Retinal pigment epithelial cell (primary cell): ENCODE results near the gene ABHD17C.

ENCODE experiments used
- DNase-seq: peaks from one replicate; pipeline ENCODE4 v3.0.0-alpha.2; 2010; ENCODE audit warnings: low read depth
- H3K4me3 ChIP-seq: 2 replicates; pipeline ENCODE4 v1.5.1; 2011; ENCODE audit warnings: mild to moderate bottlenecking, low read length, control low read depth, moderate library complexity
- TF ChIP-seq, protein P1 (sequence below): conservative IDR thresholded peaks from 2 replicates; pipeline ENCODE4 v1.5.1; 2011; ENCODE audit warnings: low read depth, low read length, control low read depth, inconsistent platforms

The ABHD17C gene

DNA sequence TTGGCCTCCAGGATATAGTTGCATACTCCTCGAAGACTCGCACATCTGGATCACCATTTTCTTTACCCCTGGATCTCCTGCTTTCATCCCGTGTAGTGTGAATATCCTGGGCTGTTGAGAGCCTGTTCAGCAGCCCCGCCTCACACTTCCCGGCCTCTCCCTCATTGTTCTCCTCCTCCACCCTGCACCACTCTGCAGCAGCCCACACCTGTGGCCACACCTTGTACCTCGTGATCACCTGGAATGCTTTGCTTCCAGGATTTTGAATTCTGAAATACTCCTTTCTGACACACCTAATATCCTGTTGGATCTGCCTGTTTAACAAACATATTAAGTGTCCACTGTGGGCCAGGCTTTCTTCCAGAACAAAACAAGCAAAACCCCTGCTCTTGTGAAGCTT, 14.4 kb downstream of the ABHD17C start:
- TF ChIP-seq, protein P1, sequence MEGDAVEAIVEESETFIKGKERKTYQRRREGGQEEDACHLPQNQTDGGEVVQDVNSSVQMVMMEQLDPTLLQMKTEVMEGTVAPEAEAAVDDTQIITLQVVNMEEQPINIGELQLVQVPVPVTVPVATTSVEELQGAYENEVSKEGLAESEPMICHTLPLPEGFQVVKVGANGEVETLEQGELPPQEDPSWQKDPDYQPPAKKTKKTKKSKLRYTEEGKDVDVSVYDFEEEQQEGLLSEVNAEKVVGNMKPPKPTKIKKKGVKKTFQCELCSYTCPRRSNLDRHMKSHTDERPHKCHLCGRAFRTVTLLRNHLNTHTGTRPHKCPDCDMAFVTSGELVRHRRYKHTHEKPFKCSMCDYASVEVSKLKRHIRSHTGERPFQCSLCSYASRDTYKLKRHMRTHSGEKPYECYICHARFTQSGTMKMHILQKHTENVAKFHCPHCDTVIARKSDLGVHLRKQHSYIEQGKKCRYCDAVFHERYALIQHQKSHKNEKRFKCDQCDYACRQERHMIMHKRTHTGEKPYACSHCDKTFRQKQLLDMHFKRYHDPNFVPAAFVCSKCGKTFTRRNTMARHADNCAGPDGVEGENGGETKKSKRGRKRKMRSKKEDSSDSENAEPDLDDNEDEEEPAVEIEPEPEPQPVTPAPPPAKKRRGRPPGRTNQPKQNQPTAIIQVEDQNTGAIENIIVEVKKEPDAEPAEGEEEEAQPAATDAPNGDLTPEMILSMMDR = no peak
- no peak for DNase-seq
- no peak overlapping the region for H3K4me3 ChIP-seq

DNA sequence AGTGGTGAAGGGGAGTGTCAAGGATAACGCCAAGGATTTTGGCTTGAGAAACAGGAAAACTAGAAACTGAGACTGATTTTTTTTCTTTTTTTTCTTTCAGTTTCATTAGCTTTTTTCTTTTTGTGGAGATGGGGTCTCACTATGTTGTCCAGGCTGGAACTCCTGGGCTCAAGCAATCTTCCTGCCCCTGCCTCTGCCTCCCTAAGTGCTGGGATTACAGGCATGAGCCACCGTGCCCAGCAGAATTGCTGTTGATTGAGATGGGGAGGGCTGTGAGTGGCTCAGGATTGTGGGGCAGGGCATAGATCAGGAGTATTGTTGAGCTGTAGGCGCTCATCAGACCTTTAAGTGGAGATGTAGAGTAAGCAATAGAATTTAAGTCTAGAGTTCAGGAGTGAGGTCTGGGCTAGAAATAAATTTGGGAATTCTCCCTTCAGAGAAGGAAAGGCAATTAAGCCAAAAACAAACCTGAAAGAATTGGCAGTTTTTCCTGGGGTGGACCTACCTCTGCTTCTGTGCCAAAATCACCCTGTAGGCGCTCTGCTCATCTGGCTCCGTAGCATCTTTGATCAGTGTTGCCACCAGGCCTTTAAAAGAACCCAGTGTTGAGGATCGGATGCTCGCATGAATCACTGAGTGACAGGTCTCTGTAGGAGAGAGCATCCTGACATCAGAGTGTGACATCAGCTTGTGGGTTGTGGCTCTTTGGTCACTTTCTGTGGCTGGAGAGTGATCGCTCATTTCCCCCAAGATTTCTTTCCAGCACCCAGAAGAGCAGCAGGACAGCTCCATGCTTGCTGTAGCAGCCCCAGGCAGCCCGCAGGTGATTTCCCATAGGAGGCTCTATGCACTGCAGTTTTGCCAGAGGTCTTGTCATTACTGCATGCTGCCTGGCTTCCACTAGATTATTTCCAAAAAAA, 15.8 kb downstream of the ABHD17C start:
- no peak for DNase-seq
- TF ChIP-seq, protein P1 = no peak
- H3K4me3 ChIP-seq = no peak overlapping the region

DNA sequence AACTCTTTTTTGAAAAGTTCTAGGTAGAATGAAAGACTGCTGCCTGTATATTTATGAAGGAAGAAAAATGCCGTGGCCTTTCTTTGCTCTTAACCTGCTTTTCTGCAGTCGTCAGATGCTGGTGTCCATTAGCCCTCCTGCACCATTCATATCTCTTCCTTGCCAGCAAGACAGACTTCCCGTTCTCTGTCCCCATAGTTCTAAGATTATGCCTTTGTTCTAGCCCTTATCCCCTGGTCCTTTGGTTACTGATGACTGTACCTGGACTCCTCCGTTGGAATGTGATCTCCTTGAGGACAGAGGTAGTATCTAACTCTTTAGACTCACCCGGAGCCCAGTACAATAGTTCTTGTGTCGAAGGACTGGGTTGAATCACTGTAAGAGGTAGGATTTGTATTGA, 16.8 kb downstream of the ABHD17C start:
- TF ChIP-seq, protein P1 = no peak
- no peak overlapping the region for H3K4me3 ChIP-seq
- no peak for DNase-seq

DNA sequence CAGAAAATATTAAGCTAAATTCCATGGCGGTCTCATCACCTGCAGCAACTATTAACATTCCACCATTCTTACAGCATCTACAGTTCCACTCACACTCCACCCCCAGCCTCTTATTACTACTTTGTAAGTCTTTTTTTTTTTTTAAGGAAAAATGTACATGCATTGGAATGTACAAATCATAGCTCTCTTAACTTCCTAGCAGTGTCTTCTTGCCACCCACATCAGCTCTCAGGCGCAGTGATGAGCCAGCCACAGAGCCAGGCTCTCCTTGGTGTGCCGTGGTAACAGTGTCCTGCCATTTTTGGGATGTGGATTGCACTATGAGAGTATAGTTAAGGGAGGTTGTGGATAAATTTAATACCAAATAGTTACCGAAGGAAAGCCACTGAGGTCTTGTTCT, 17.8 kb downstream of the ABHD17C start:
- DNase-seq = no peak
- no peak overlapping the region for H3K4me3 ChIP-seq
- TF ChIP-seq, protein P1 = no peak

DNA sequence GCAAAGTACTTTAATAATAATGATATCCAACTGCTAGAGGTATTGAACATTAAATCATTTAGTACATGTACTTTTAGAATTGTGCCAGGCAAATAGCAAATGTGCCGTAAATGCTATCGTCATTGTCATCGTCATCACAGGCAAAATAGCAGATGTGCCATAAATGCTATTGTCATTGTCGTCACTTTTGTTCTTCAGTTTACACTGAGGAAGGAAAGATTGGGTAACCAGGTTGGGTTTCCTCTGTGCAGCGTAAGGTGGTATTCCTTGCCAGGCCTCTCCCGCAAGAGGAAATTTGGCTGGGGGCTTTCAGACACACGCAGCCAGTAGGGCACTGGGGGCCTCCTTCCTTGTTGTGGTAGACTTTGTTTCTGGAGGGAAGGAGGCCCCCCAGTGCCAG, 26.4 kb downstream of the ABHD17C start:
- H3K4me3 ChIP-seq = no peak overlapping the region
- TF ChIP-seq, protein P1 = no peak
- no peak for DNase-seq

DNA sequence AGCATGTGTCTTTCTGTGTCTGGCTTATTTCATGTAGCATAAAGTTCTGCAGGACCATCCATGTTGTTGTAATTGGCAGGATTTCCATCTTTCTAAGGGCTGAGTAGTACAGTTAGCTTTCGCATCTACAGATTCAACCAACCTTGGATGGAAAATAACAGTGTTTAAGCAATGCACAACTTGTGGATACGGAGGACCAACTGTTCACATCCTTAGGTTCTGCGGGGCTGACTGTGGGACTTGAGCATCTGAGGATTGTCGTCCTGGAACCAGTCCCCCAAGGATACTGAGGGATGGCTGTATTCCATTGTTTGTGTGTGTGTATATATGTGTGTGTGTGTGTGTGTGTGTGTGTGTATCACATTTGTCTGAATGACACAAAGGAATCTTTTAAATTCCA, 27.7 kb downstream of the ABHD17C start:
- no peak overlapping the region for H3K4me3 ChIP-seq
- TF ChIP-seq, protein P1 = no peak
- no peak for DNase-seq

DNA sequence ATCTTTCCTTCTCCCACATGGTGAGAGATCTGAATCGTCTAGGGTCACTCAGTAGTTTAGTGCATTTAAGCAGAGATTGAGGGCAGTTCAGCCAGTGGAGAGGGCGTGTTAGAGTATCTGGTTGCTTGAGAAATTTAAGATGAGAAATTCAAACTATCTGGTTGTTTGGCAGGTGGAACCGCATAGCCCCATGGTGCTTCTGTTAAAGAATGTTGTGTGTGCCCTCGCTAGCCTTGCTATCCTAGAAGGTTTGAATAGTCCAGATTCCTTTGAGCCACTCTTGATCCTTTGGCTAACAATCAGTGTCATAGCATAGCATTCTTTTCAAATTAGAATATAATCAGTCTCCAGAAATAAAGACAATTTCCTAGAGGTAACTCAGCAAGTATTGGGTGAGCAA, 32.1 kb downstream of the ABHD17C start:
- DNase-seq = peak; percentile 49
- TF ChIP-seq, protein P1 = no peak
- H3K4me3 ChIP-seq = no peak overlapping the region
